ENCODE data around the gene RBMS1. TPM values are rescaled to one million over a fixed set of nuclear protein-coding genes. Genes with fewer than 3 reads are reported as not detected.

The RBMS1 gene
- total and polyA plus RNA-seq, 2 of the 4 experiments (the other 2 are of a cell fraction), result 43.5 to 64.9 TPM

- Histone ChIP-seq H3K4me1 (ENCODE audit: control insufficient read depth, insufficient read depth, low read length) (peaks cover 16% of the 10 kb centered on the region), H4K5ac (ENCODE audit: low read depth, low read length) (peak overlapping the region; percentile 55), H3K27ac (ENCODE audit: insufficient read depth, low read length) (peak overlapping the region; percentile 76), H2AK9ac (replicated peaks; ENCODE audit: low read depth, low read length, poor library complexity) (no peak overlapping the region), H4K91ac (ENCODE audit: insufficient read depth, low read depth, low read length) (peak overlapping the region; percentile 60), H2BK120ac (ENCODE audit: low read depth, low read length) (peak overlapping the region; percentile 89; the same call in 1 of the 2 replicates), H3K18ac (ENCODE audit: low read depth, low read length) (peak overlapping the region; percentile 67), H4K8ac (ENCODE audit: low read depth in 2 of 2, low read length in 2 of 2) (peak overlapping the region; percentile 64 to 71; a peak in 3 of 4 replicates), H3K56ac (ENCODE audit: extremely low read depth, insufficient read depth, low read length) (no peak overlapping the region), H3K9me1 (ENCODE audit: insufficient read depth, low read length) (peaks cover 6% of the 10 kb centered on the region; the same call in 1 of the 2 replicates), H2AK5ac (ENCODE audit: low read depth, low read length) (0 out of 2 replicates have a peak overlapping the region, but pooled peaks have one; percentile 41), H3K9me3 (ENCODE audit: control insufficient read depth, insufficient read depth, low read length) (peaks cover 4% of the 10 kb centered on the region), H2BK20ac (ENCODE audit: low read depth, low read length) (0 out of 2 replicates have a peak overlapping the region, but pooled peaks have one; percentile 64), H3K9ac (ENCODE audit: low read depth, low read length) (peak overlapping the region; percentile 52), H3K36me3 (ENCODE audit: control insufficient read depth, insufficient read depth, low read length) (peaks cover 7% of the 10 kb centered on the region), H2BK15ac (ENCODE audit: low read depth, low read length) (no peak overlapping the region; the same call in 2 of the 3 replicates), H2BK5ac (ENCODE audit: low read depth, low read length, poor library complexity, severe bottlenecking) (peak overlapping the region; percentile 91), H3K4me2 (ENCODE audit: low read depth, low read length) (peak overlapping the region; percentile 70), H3K27me3 (ENCODE audit: control insufficient read depth, insufficient read depth, low read length) (no peaks in the 10 kb centered on the region), H4K20me1 (ENCODE audit: insufficient read depth, low read length) (0 out of 2 replicates have a peak, but pooled peaks cover 8% of the 10 kb centered on the region), H3K14ac (replicated peaks; ENCODE audit: low read depth, low read length) (peak overlapping the region; percentile 79), H2AFZ (replicated peaks; ENCODE audit: low read length, poor library complexity) (no peak overlapping the region), H3K23ac (ENCODE audit: low read depth, low read length) (no peak overlapping the region), H3K79me1 (ENCODE audit: low read depth in 1 of 2, low read length in 2 of 2) (peaks cover 24 to 62% of the 10 kb centered on the region in 2 experiments), H3K4ac (ENCODE audit: low read depth, low read length) (peak overlapping the region; percentile 79; the same call in 1 of the 2 replicates), H3K4me3 (ENCODE audit: insufficient read depth, low read depth, low read length) (no peak overlapping the region)
- ATAC-seq (ENCODE audit: low read depth) (no peak), DNase-seq (no peak)
- POLR2A ChIA-PET (ENCODE audit: unreplicated experiment), result interaction anchor here (0.6 kb wide), 1 partner anchor 238 kb away, joined by 3 read pairs; no protein-coding TSS in a partner anchor
- intact Hi-C loops (cut with micrococcal nuclease), result loop anchor here (5.0 kb wide), 2 partner anchors 64 to 154 kb away; partner anchors contain the start of gene RBMS1
- in situ Hi-C loops (cut with MboI; ENCODE audit: low sequenced_read_pairs), result no loop called here
- BruUV-seq (replicated peaks), result no TSS peak
- CTCF ChIA-PET, result interaction anchor here (1.2 kb wide), 1 partner anchor 105 kb away, joined by 3 read pairs; no protein-coding TSS in a partner anchor
- no CpG with 5 or more reads among the region's 4 CpGs for WGBS, 2 experiments (ENCODE audit: extremely low coverage in 2 of 2, insufficient read length in 1 of 2)
- dilution Hi-C loops (cut with HindIII; ENCODE audit: low sequenced_read_pairs, unreplicated experiment), result no loop called here
- TF ChIP-seq NFE2L2 (IDR thresholded peaks at IDR 0.05; ENCODE audit: low read depth, low read length) (no peak), MXI1 (IDR thresholded peaks at IDR 0.05; ENCODE audit: borderline replicate concordance, low read depth, low read length) (no peak), FOS (IDR thresholded peaks at IDR 0.05; ENCODE audit: low read depth, low read length) (no peak), POLR2A (IDR thresholded peaks at IDR 0.05; ENCODE audit: low read depth, low read length) (no peak), CHD1 (IDR thresholded peaks at IDR 0.05; ENCODE audit: low read depth, low read length) (no peak), SMC3 (IDR thresholded peaks at IDR 0.05; ENCODE audit: low read depth, low read length) (no peak), CTCF (conservative IDR thresholded peaks at IDR 0.05; ENCODE audit: low read depth, low read length) (no peak), USF2 (IDR thresholded peaks at IDR 0.05; ENCODE audit: low read depth, low read length) (no peak), MAFK (IDR thresholded peaks at IDR 0.05; ENCODE audit: low read depth, low read length) (no peak), RFX5 (IDR thresholded peaks at IDR 0.05; ENCODE audit: low read depth, low read length) (no peak), MAZ (IDR thresholded peaks at IDR 0.05; ENCODE audit: borderline replicate concordance, low read depth, low read length) (no peak), CEBPB (IDR thresholded peaks at IDR 0.05; ENCODE audit: low read depth, low read length) (no peak), ELK1 (IDR thresholded peaks at IDR 0.05; ENCODE audit: borderline replicate concordance, low read depth, low read length) (no peak), BHLHE40 (IDR thresholded peaks at IDR 0.05; ENCODE audit: low read depth, low read length) (no peak), RAD21 (IDR thresholded peaks at IDR 0.05; ENCODE audit: low read length) (no peak), RCOR1 (IDR thresholded peaks at IDR 0.05; ENCODE audit: insufficient replicate concordance, low read length) (no peak)
Measured at GRCh38 chr2:160428405-160428763, 65.2 kb downstream of the RBMS1 start.

Data from IMR-90 (cell line).